Pancreas (tissue), 10 donors: ENCODE measurements around the gene LBHD2. TPM values are rescaled to one million over a fixed set of nuclear protein-coding genes. Genes with fewer than 3 reads are reported as not detected.

Source experiments
- ATAC-seq, 4 donors: fragments of 200-7000 bp; cut with Tn5 transposase; one replicate each; pipeline versions ENCODE4 v1.8.0 to v1.9.1; 2020; ENCODE audit warnings: mild to moderate bottlenecking in 4 of 4, moderate library complexity in 4 of 4
- DNase-seq, 6 donors: peaks; one replicate each; pipeline ENCODE4 v3.0.0-alpha.2; 2020
- FAIRE-seq: peaks from 2 replicates; lab custom pipeline; 2012; peaks lifted over from hg19 to GRCh38; lab: Jason Lieb, UNC
- H3K27ac ChIP-seq, 4 donors: fragments of 200-600 bp; sonication (generic); 1 replicate in 3 of 4; 2 replicates in 1 of 4; pipeline versions ENCODE4 v1.5.0 to v1.8.0; 2020
- H3K27me3 ChIP-seq, 4 donors: fragments of 200-600 bp; one replicate each; pipeline ENCODE4 v1.8.0; 2021
- H3K36me3 ChIP-seq, 3 donors: fragments of 200-600 bp; sonication (generic) in 1 of 3; one replicate each; pipeline versions ENCODE4 v1.5.0 to v1.8.0; 2020 to 2021
- H3K4me1 ChIP-seq, 3 donors: fragments of 200-600 bp; one replicate each; pipeline ENCODE4 v1.8.0; 2021
- H3K4me3 ChIP-seq, 4 donors: fragments of 200-600 bp; sonication (generic) in 2 of 4; one replicate each; pipeline versions ENCODE4 v1.5.0 to v1.8.0; 2020 to 2021
- H3K9me3 ChIP-seq, 4 donors: fragments of 200-600 bp; one replicate each; pipeline ENCODE4 v1.8.0; 2021
- WGBS, 2 donors: extraction: QIAGEN DNeasy Blood & Tissue Kit; methylation state at CpG; one replicate each; pipeline ENCODE4 v1.1.7; 2013; 5-methylcytosine and 5-hydroxymethylcytosine counted together
- intact Hi-C, 3 donors: fragments of 100-400 bp; cut with DNase I; formaldehyde crosslinking; loops; one replicate each; pipeline versions ENCODE4 v1.11.1 to v1.14.2; 2022
- polyA plus RNA-seq, 2 donors: library from polyadenylated mRNA; stranded (reverse); fragments of 200-250 nt; gene quantifications; one replicate each; pipeline ENCODE4 v1.2.3, GENCODE V29; 2013
- total RNA-seq, 6 donors: library from RNA; stranded (reverse); fragmentation: NEBNext Ultra II Directional in 4 of 6; extraction: Animal tissue kit (Norgen Biotek cat#: 25700) in 4 of 6; gene quantifications; one replicate each; pipeline versions ENCODE4 v1.2.1 to v1.2.4, GENCODE V29; 2021 to 2023
- TF ChIP-seq, protein P1 (sequence below), 4 donors: fragments of 200-600 bp; sonication (generic) in 3 of 4; IDR thresholded peaks; one replicate each; pipeline versions ENCODE4 v1.5.0 to v1.8.0; 2021; ENCODE audit warnings: antibody characterized with exemption in 4 of 4
- donor health status: healthy with polysubstance abuse.
- donor health status: DM: no; HTN: no; CAD: no; lungs with moderate emphysema.
- donor health status: DM: no; HTN: no; CAD: no.
- donor health status: control.
- donor health status: control.
- donor health status: Bipolar disorder and iron deficiency.
- donor health status: DM: yes; HTN: yes; CAD: no.
- donor health status: DM: no; HTN: no; CAD: no.
- donor health status: DM: no; HTN: no; CAD: no.
- donor health status: DM: yes; HTN: yes; CAD: no.

The LBHD2 gene
- total and polyA plus RNA-seq, 8 donors: not detected

DNA sequence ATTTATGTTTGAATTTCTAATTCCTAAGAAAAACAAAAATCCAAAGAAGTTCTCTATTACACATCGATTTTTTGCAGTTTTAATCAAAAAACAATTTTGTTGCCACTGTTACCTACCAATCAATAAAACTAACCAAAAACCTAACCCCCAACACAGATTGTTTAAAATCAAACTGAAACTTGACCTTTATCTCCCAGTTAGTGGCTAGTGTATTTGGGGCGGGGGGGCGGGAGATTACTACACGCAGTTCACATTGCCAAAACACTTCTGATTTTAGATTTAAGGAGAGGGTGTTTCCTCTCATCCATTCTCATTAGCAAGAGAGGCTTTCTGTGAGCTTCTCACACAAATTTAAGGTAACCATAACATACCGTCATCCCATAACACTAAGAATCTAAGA lies 33.1 kb upstream of the LBHD2 start:
- intact Hi-C loops: no loop called here
- Histone ChIP-seq H3K27ac (peak overlapping the region in 2 of 4 donors; percentile 11 to 13), H3K4me1 (peaks cover 0 to 26% (median 17%) of the 10 kb centered on the region in 3 donors), H3K9me3 (no peaks in the 10 kb centered on the region), H3K27me3 (no peaks in the 10 kb centered on the region), H3K4me3 (no peak overlapping the region), H3K36me3 (no peaks in the 10 kb centered on the region)
- FAIRE-seq (no peak), DNase-seq (no peak), ATAC-seq (no peak)
- TF ChIP-seq, protein P1, sequence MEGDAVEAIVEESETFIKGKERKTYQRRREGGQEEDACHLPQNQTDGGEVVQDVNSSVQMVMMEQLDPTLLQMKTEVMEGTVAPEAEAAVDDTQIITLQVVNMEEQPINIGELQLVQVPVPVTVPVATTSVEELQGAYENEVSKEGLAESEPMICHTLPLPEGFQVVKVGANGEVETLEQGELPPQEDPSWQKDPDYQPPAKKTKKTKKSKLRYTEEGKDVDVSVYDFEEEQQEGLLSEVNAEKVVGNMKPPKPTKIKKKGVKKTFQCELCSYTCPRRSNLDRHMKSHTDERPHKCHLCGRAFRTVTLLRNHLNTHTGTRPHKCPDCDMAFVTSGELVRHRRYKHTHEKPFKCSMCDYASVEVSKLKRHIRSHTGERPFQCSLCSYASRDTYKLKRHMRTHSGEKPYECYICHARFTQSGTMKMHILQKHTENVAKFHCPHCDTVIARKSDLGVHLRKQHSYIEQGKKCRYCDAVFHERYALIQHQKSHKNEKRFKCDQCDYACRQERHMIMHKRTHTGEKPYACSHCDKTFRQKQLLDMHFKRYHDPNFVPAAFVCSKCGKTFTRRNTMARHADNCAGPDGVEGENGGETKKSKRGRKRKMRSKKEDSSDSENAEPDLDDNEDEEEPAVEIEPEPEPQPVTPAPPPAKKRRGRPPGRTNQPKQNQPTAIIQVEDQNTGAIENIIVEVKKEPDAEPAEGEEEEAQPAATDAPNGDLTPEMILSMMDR (IDR thresholded peaks at IDR 0.05): no peak
- WGBS, 2 donors: 23 to 27% methylated on average over 5 of the region's 5 CpGs

DNA sequence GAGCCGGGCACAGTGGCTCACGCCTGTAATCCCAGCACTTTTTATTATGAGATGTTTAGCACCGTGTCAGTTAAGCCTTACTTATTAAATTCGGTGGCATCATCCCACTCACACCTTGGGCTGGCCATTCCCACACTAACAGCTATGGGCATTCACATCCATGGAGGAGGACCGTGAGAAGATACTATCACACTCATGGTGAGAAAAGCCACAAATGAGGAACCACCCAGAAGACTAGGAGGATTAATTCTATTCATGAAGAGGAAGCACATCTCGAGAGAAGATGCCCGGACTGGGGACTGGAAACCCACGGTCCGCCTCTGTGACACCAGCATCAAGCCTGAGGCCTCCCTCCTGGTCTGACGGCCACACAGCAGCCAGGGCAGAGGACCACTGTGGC lies 31.6 kb upstream of the LBHD2 start:
- no peak overlapping the region for H3K4me3 ChIP-seq
- no peaks in the 10 kb centered on the region for H3K36me3 ChIP-seq
- intact Hi-C loops: no loop called here
- H3K4me1 ChIP-seq: peaks cover 0 to 25% (median 13%) of the 10 kb centered on the region in 3 donors
- H3K9me3 ChIP-seq: no peaks in the 10 kb centered on the region
- no peaks in the 10 kb centered on the region for H3K27me3 ChIP-seq
- H3K27ac ChIP-seq: no peak overlapping the region
- WGBS, 2 donors: 83 to 85% methylated on average over 10 of the region's 10 CpGs
- TF ChIP-seq, protein P1 (IDR thresholded peaks at IDR 0.05): no peak
- no peak for ATAC-seq
- DNase-seq: no peak
- no peak for FAIRE-seq

DNA sequence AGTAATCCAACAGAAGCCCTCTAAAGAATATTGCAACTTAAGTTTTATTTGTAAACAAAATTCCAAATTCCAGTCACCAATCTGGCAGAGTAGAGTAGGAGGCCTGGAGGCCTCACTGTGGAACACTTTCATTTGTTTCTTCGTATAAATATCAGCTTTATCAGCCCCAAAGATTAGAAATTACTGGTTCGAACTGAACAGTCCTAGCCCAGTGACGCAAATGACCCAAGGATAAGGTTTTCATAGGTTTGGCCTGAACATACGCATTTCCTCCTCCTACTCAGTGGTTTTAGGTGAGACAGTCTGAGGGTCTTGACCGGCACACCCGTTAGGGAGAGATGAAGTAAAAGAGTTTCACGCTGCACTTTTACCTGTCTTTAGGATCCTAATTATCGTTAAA lies 28.3 kb upstream of the LBHD2 start:
- FAIRE-seq (no peak), ATAC-seq (no peak), DNase-seq (no peak)
- peak overlapping the region in 3 of 4 donors; percentile 5 to 96 (median 95) for H3K4me3 ChIP-seq
- no peaks in the 10 kb centered on the region for H3K9me3 ChIP-seq
- H3K36me3 ChIP-seq: no peaks in the 10 kb centered on the region
- intact Hi-C loops: no loop called here
- TF ChIP-seq, protein P1 (IDR thresholded peaks at IDR 0.05): no peak
- H3K27me3 ChIP-seq: no peaks in the 10 kb centered on the region
- WGBS, 2 donors: 27 to 31% methylated on average over 8 of the region's 8 CpGs
- H3K27ac ChIP-seq: peak overlapping the region in 2 of 4 donors; percentile 7 to 58
- H3K4me1 ChIP-seq: peaks cover 0 to 24% (median 13%) of the 10 kb centered on the region in 3 donors

DNA sequence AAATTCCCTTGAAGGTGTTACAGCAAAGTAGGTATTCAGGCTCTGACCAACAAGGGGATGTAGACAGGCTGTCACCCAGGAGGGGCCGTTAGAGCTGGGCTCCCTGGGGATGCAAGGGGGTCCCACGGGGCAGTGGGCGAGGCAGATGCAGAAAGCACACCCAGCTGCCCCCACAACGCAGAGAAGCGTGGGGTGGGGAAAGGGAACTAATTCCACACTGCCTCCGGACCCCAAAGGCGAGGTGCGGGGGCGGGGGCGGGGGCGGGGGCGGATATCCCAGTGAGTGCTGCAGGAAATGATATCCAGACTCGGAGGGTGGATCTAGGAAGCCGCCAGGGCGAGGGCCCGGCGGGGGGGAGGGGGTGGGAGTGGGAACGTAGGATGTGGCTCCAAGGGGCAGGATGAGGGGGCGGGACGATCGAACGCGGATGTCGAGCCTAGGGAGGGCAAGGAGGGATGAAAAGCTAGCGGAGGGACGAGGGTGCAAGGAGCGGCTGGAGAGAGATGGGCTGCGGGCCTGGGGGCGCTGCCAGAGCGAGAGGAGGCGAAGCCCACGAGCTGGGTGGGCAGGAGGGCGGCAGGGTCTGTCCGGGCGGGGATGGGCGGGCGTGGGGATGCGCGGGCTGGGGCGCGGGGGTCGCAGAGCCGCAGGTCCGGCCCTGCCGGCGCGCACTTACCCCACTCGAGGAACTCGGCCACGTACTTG lies 27.5 kb upstream of the LBHD2 start:
- H3K9me3 ChIP-seq: no peaks in the 10 kb centered on the region
- no peaks in the 10 kb centered on the region for H3K36me3 ChIP-seq
- no peaks in the 10 kb centered on the region for H3K27me3 ChIP-seq
- TF ChIP-seq, protein P1 (IDR thresholded peaks at IDR 0.05): no peak
- peak overlapping the region; percentile 73 to 85 (median 77) for H3K27ac ChIP-seq
- H3K4me1 ChIP-seq: peaks cover 0 to 21% (median 13%) of the 10 kb centered on the region in 3 donors
- peak; percentile 42 to 87 (median 64) for DNase-seq
- intact Hi-C loops: no loop called here
- peak; percentile 4 to 42 (median 20) for ATAC-seq
- no peak for FAIRE-seq
- WGBS, 2 donors: 0 to 2% methylated on average over 30 to 50 of the region's 50 CpGs
- peak overlapping the region; percentile 83 to 96 (median 94) for H3K4me3 ChIP-seq

DNA sequence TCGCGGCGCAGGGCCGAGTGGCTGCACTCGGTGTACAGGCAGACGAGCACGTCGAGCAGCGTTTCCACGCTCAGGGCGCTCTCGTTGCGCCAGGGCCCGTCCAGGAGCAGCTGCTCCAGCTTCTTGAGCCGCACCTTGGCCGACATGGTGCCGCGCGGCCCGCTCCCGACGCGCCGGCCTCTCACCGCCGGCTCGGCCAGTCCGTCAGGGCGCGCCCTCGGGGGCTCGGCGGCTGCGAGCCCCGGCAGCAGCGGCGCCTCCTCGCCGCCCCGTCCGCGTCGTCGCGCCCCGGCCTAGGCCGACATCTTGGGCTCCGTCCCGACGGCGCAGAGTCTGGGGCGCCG lies 27.0 kb upstream of the LBHD2 start:
- H3K36me3 ChIP-seq: no peaks in the 10 kb centered on the region
- FAIRE-seq (no peak), ATAC-seq (peak; percentile 6 to 11 (median 7)), DNase-seq (peak in 3 of 6 donors; percentile 24 to 67 (median 49))
- peak overlapping the region; percentile 83 to 96 (median 94) for H3K4me3 ChIP-seq
- TF ChIP-seq, protein P1 (IDR thresholded peaks at IDR 0.05): no peak
- intact Hi-C loops: no loop called here
- WGBS, 2 donors: 0% methylated on average over 14 to 53 of the region's 53 CpGs
- H3K9me3 ChIP-seq: no peaks in the 10 kb centered on the region
- H3K4me1 ChIP-seq: peaks cover 0 to 21% (median 13%) of the 10 kb centered on the region in 3 donors
- H3K27ac ChIP-seq: peak overlapping the region; percentile 73 to 85 (median 77)
- no peaks in the 10 kb centered on the region for H3K27me3 ChIP-seq
